Activated T-cell treated with anti-CD3 and anti-CD28 coated beads for 1 hour (primary cell): ENCODE results near the gene MBNL2.

ENCODE experiments used
- DNase-seq: peaks from one replicate; pipeline ENCODE4 v3.0.0-alpha.2; 2020; ENCODE audit warnings: low read depth

The MBNL2 gene

DNA sequence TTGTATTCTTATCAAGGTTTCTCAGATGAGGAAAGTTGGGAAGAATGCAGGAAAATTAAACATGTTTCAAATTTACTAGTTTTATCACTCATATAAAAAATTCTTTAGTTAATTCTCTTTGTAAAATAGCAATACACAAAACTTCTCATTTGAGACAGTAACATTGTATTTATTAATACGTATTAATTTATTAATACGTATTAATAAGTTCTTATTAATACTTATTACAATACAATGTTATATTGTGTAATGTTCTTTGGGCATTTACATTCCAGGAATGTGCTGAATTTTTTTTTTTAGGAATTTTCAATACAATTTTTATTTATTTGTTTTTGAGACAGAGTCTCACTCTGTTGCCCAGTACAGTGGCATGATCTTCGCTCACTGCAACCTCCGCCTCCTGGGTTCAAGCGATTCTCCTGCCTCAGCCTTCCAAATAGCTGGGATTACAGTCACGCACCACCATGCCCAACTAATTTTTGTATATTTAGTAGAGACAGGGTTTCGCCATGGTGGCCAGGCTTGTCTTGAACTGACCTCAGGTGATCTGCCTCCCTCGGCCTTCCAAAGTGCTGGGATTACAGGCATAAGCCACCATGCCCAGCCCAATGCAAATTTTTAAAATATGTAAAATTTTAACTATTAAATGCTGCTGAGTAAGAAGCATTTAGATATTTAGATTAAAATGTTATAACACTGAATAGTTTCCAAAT lies 31.6 kb downstream of the MBNL2 start:
- no peak for DNase-seq

DNA sequence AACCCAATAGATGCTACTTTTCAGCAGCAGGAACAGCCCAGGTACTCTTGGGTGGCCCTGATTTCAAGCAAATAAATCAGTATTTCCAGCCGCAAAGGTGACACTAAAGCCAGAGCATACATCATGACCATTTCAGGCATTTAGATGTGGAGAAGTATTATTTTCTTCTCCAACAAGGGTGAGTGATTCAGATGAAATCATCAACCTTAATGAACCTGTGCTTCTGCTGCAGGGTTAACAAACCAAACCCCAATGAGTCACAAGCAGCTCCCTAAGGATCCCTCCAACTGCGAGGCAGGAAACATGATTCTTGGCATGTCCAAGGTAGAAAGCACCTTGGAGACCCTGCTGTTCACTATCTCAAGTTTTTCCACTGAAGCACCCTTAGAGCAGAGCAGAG lies 32.7 kb downstream of the MBNL2 start:
- DNase-seq: no peak

DNA sequence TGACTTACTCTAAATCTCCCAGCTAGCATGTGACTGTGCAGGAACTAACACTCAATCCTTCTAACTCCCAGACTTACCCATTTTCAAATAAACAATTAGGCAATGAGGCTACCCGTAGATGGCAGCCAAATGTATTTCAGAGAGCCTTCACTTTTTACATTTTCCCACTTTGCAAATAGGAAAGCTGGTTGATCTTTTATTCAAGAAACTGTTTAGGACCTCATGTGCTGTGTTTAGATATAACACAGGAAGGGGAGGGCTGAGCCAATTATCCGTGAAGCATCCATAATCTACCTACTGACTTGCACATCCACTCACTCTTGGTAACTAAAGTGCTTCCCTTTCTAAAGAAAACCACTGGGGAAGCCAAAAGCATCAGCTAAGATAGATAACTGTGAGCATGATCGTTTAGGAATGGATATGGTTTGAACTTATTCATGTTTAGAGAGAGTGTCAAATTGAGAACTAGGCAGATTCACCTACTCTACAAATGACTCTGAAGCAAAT lies 33.4 kb downstream of the MBNL2 start:
- DNase-seq: no peak

DNA sequence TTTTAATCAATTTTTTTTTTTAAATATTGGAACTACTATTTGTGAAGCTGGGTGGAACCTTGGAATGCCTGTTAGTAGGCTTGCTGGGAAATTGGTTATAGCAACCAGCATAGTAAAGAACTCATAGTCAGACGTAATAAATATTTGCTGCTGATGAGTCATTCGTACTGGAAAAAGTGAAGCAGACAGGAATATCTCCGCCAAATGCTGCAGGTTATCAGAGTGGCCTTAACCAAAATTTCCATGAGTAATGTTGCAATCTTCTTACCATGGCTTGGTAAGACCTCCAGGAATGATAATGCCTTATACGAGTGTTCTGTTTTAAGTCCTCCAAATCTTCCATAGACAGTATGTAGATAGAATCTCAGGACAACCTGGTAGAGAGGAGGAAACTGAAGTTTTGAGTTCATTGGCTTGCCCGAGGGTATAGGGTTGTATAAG lies 34.2 kb downstream of the MBNL2 start:
- DNase-seq: no peak

- no peak for DNase-seq
Observed at GRCh38 chr13:97257228-97257755, 35.2 kb downstream of the MBNL2 start.

- no peak for DNase-seq
Observed at GRCh38 chr13:97257800-97258799, 36.0 kb downstream of the MBNL2 start.

GRCh38 chr13:97258801-97259200 lies 36.7 kb downstream of the MBNL2 start:
- no peak for DNase-seq

DNA sequence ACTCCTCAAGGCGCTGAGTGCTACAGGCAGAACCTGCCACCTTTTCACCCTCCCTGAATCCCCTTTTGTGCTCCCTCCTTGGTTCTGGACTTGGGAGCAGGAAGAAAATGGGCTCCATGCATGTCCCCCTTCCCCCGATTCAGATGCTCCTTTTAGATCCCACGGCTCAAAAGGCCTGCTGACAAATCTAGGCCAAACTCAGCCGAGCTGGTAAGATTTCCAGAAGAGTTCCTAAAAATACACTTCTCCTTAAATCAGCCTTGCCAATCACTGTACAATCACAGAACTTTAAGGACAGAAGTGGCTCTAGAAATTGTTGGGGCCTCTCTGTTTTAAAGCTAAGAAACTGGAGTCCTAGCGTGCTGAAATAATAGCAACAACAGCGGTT lies 37.3 kb downstream of the MBNL2 start:
- DNase-seq: no peak

DNA sequence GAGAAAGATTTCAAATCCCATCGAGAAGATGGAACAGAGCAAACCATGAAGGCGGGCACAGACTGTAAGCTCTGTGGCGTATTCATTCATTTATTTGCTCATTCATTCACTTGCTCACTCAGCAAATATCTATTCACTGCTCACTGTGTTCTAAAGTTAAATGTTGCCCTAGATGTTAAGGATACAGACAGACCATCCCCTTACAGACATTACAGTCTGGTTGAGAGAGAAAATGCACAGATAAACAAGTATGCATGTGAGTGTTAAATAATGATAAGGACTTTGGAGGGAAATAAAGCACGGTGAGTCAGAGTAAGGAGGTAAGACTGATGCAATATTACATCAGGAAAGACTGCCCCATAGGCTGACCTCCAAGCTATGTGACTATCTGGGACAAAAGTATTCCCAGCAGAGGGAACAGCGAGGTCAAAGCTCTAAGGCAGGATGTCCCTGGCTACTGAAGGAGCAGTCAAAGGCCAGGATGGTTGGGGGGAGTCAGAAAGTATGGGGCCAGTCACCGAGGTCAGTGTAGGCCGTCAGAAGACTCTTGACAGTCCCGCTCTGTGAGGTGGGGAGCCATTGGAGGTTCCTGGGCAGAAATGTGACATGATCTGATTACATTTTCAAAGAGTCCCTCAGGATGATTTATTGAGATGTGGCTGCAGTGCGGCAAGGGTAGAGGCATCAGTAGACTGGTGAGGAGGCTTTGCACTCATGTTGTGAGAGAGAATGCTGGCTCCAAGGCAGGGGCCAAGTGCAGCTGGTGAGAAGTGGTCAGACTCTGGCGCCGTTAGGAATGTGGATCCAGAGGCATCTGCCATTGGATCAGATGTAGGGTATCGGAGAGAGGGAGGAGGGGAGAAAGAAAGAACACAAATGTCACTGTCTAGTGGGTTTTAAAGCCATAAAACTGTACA lies 37.9 kb downstream of the MBNL2 start:
- DNase-seq: no peak

- DNase-seq: no peak
Observed at GRCh38 chr13:97261254-97262005, 39.3 kb downstream of the MBNL2 start.

DNA sequence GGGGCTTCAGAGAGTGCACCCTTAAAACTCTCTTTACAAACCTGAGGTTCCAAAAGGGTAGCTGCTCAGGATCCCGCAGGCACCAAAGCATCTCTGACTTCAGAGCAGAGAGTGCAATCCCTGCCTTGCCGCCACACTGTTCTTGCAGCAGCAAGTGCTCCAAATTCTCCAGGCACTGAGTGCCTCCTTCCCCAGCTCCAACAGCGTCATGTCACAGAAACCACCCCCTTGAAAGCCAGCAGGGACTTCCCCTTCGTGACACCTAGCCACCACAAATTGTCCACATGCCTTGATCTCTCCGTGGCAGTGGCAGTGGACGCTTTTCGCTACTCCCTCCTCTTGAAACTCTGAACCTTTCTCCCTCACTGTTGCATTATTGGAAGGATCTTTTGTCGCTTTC lies 39.9 kb downstream of the MBNL2 start:
- DNase-seq: no peak

GRCh38 chr13:97263160-97263559 lies 41.0 kb downstream of the MBNL2 start:
- no peak for DNase-seq

GRCh38 chr13:97264663-97265062 lies 42.5 kb downstream of the MBNL2 start:
- DNase-seq: no peak

GRCh38 chr13:97266332-97266731 lies 44.2 kb downstream of the MBNL2 start:
- no peak for DNase-seq

DNA sequence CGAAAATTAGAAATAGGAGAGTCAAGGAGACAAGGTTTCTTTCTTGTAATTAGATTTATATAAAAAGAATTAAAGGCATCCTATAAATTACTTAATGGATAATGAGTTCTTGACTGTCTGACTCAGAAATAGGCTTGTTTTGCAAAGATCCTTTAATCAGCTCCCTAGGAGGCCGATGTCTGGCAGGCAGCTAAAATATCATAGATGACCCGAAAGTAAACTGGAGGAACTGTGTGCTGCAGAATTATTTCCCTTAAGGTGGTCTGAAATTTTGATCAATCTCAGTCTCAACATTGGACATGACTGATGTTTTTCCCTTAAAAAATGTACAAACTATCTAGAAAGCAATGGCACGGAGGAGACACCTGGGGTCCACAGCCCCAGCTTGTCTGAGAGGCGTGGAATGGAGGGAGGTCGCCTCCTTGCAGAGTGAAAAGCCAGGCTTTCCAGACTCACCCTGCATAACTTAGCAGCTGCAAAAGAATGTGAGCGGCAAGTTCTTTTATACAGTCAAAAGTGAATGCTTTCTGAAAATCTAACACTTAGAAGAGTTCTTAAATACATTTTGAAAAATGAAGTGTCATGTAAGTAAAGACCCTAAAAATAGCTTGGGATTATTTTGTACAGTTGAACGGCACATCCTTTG lies 44.8 kb downstream of the MBNL2 start:
- no peak for DNase-seq

DNA sequence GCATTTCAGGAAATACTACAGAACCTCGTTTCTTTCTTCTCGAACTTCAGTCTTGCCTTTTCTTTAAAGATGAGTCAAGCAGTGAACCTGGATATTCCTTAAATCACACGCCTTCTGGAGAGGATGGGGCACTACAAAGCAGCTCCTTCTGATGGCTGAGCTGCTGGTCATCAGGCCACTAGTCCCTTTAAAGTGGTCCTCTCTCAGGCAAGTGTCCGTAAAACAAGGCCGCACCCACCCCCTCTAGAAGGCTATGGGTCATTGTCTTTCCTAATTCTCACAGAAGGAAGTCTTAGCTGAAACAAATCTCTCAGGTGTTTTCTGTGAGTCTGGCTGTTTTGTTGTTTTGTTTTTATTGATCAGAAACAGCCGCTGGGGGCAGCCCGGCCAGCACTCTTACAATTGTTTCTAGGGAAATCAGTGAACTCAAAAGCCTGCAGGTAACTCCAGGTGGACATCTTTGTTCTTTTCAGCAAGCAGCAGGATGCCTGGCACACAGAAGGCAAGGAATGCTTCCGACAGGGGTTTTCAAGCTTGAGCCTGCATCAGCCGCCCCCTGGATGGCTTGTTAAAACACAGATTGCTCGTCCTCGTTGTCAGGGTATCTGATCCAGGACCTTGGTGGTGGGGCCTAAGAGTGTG lies 45.4 kb downstream of the MBNL2 start:
- no peak for DNase-seq

- DNase-seq: no peak
Observed at GRCh38 chr13:97268772-97269171, 46.6 kb downstream of the MBNL2 start.

DNA sequence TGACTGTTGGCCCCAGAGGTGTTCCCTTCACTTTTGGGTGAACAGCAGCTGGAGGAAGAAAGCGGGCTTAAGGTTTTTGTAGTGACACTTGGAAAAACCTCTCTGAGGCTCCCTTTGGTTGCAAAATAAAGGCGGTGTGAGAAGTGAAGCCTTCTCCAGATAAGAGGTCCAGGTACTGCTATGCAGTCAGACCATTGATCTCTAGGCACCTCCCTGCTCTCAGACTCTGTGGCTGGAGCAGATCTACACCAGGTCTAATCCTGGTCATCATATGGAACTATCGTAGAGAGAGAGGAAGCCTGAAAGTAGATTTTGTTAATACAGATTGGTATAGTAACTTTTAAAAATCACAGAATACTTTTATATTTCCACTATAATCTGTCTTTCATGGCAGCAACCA lies 47.5 kb downstream of the MBNL2 start:
- DNase-seq: no peak

DNA sequence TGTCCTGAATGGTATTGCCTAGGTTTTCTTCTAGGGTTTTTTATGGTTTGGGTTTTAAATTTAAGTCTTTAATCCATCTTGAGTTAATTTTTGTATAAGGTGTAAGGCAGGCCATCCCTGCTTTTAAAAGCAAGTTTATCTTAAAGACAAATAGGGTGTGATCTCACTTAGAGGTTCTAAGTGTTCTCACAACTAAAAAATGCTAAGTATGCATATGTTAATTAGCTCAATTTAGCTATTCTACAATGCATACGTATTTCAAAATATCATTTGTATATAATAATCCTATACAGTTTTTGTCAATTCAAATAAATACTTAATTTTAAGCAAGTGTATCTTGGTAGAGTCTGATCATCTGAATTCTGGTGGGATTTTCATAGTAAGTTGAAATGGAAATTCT lies 50.4 kb downstream of the MBNL2 start:
- DNase-seq: no peak

DNA sequence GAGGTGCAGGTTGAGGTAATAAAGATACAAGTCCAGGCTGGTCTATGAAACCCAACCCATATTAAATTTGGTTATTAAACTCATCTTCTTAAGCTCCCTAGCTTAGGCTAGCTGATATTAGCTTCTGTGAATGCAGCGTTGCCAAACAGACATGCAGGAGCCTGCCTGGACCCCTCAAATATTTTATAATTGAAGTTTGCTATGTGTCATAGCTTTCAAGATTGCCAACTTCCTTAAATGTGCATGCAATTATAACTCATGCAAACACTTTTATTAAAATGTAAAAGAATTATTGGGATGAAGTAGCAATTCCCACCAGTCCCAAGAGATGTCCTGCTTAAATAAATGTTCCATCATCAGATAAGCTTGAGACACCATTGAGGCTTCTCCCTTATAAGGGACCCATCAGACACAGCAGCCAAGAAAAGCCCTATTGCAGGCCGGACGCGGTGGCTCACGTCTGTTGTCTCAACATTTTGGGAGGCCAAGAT lies 51.3 kb downstream of the MBNL2 start:
- no peak for DNase-seq
